H1 (cell line): ENCODE results near the gene WASHC3. TPM values are rescaled to one million over a fixed set of nuclear protein-coding genes. Genes with fewer than 3 reads are reported as not detected.

Experiments
- CTCF ChIA-PET: fragments of 300-600 bp; sonication (Branson Sonifier 250); formaldehyde crosslinking; loops from one replicate; lab custom pipeline; 2021; ENCODE audit not compliant: partially characterized antibody; lab: Charles Lee
- POLR2A ChIA-PET: fragments of 300-600 bp; sonication (Branson Sonifier 250); formaldehyde crosslinking; loops from one replicate; lab custom pipeline; 2021; ENCODE audit warnings: inconsistent platforms; ENCODE audit not compliant: partially characterized antibody; lab: Charles Lee
- DNase-seq, 2 experiments: peaks; one replicate each; pipeline versions ENCODE4 v3.0.0 to v3.0.0-alpha.2; 2010 to 2022; ENCODE audit warnings: low spot score in 2 of 2, low read depth in 1 of 2, mixed read lengths in 1 of 2
- FAIRE-seq: peaks from 2 replicates; lab custom pipeline; 2011; peaks lifted over from hg19 to GRCh38; lab: Jason Lieb, UNC
- H2AFZ ChIP-seq: 2 replicates; pipeline ENCODE4 v1.8.1; 2012; ENCODE audit warnings: low read length, inconsistent platforms
- H2AK5ac ChIP-seq: 2 replicates; pipeline ENCODE4 v1.6.1; 2013; ENCODE audit warnings: low read depth, low read length
- H2BK120ac ChIP-seq: replicated peaks from 2 replicates; pipeline ENCODE3; 2013; ENCODE audit warnings: low read depth, low read length, inconsistent platforms
- H2BK12ac ChIP-seq: 2 replicates; pipeline ENCODE4 v1.6.1; 2013; ENCODE audit warnings: low read depth, low read length
- H2BK15ac ChIP-seq: 2 replicates; pipeline ENCODE4 v1.6.1; 2013; ENCODE audit warnings: low read length
- H2BK20ac ChIP-seq: 2 replicates; pipeline ENCODE4 v1.6.1; 2013; ENCODE audit warnings: low read length
- H2BK5ac ChIP-seq: 2 replicates; pipeline ENCODE4 v1.6.1; 2013; ENCODE audit warnings: low read depth, low read length
- H3K14ac ChIP-seq: 2 replicates; pipeline ENCODE4 v1.6.1; 2013; ENCODE audit warnings: inconsistent platforms; ENCODE audit not compliant: insufficient read length
- H3K18ac ChIP-seq: 2 replicates; pipeline ENCODE4 v1.6.1; 2013; ENCODE audit warnings: low read length; ENCODE audit errors: extremely low read depth
- H3K23ac ChIP-seq: 2 replicates; pipeline ENCODE4 v1.6.1; 2013; ENCODE audit warnings: inconsistent platforms; ENCODE audit not compliant: insufficient read length
- H3K23me2 ChIP-seq: 2 replicates; pipeline ENCODE4 v1.6.1; 2013; ENCODE audit warnings: low read depth, low read length
- H3K27ac ChIP-seq: 2 replicates; pipeline ENCODE4 v1.6.1; 2011; ENCODE audit warnings: low read depth, low read length, inconsistent platforms
- H3K27me3 ChIP-seq, 4 experiments: replicated peaks in 1 of 4; 1 replicate in 1 of 4; 2 replicates in 3 of 4; pipeline versions ENCODE4 v1.6.1 to v1.8.1; 2011 to 2013; ENCODE audit warnings: low read length in 3 of 4, mild to moderate bottlenecking in 3 of 4, inconsistent platforms in 2 of 4, mixed read lengths in 2 of 4, moderate library complexity in 1 of 4; ENCODE audit not compliant: control insufficient read depth in 3 of 4, insufficient read depth in 3 of 4; ENCODE audit errors: extremely low read depth in 1 of 4
- H3K36me3 ChIP-seq, 4 experiments: 2 replicates each; pipeline versions ENCODE4 v1.6.1 to v1.8.1; 2011 to 2013; ENCODE audit warnings: mild to moderate bottlenecking in 4 of 4, low read length in 3 of 4, moderate library complexity in 2 of 4, control low read depth in 1 of 4, inconsistent platforms in 1 of 4; ENCODE audit not compliant: insufficient read depth in 4 of 4, control insufficient read depth in 2 of 4
- H3K4ac ChIP-seq: replicated peaks from 2 replicates; pipeline ENCODE3; 2013; ENCODE audit warnings: low read length, low read depth, mixed read lengths, inconsistent platforms; ENCODE audit not compliant: insufficient read length
- H3K4me1 ChIP-seq, 4 experiments: replicated peaks in 1 of 4; 1 replicate in 1 of 4; 2 replicates in 3 of 4; pipeline versions ENCODE4 v1.6.1 to v1.8.1; 2011 to 2013; ENCODE audit warnings: low read length in 3 of 4, inconsistent platforms in 2 of 4, mixed read lengths in 1 of 4; ENCODE audit not compliant: insufficient read depth in 4 of 4, control insufficient read depth in 3 of 4
- H3K4me2 ChIP-seq, 2 experiments: 2 replicates each; pipeline versions ENCODE4 v1.6.1 to v1.8.1; 2011 to 2013; ENCODE audit warnings: low read depth in 2 of 2, low read length in 2 of 2, control low read depth in 1 of 2, inconsistent platforms in 1 of 2, mild to moderate bottlenecking in 1 of 2; ENCODE audit not compliant: insufficient read depth in 1 of 2
- H3K4me3 ChIP-seq, 4 experiments: fragments of 200-600, 300-600 bp in 1 of 4; sonication (generic), shearing (Covaris generic), sonication (Bioruptor Twin) in 1 of 4; 2 replicates each; pipeline versions ENCODE4 v1.5.1 to v1.8.1; 2011 to 2016; ENCODE audit warnings: low read length in 4 of 4, low read depth in 3 of 4, control low read depth in 2 of 4, inconsistent platforms in 2 of 4, mild to moderate bottlenecking in 2 of 4, mixed read lengths in 1 of 4, moderate library complexity in 1 of 4; ENCODE audit not compliant: insufficient read depth in 2 of 4; ENCODE audit errors: extremely low read depth in 1 of 4
- H3K56ac ChIP-seq: replicated peaks from 2 replicates; pipeline ENCODE3; 2013; ENCODE audit warnings: low read depth, mild to moderate bottlenecking, mixed read lengths, low read length, inconsistent platforms; ENCODE audit not compliant: insufficient read length
- H3K79me1 ChIP-seq: 2 replicates; pipeline ENCODE4 v1.6.1; 2013; ENCODE audit warnings: low read depth, low read length, control low read depth
- H3K79me2 ChIP-seq, 2 experiments: 2 replicates each; pipeline versions ENCODE4 v1.6.1 to v1.8.1; 2012 to 2013; ENCODE audit warnings: low read length in 2 of 2, mild to moderate bottlenecking in 2 of 2, inconsistent platforms in 1 of 2; ENCODE audit not compliant: insufficient read depth in 2 of 2, control insufficient read depth in 1 of 2
- H3K9ac ChIP-seq, 4 experiments: replicated peaks in 1 of 4; 1 replicate in 1 of 4; 2 replicates in 3 of 4; pipeline versions ENCODE4 v1.6.1 to v1.8.1; 2011 to 2013; ENCODE audit warnings: low read depth in 3 of 4, low read length in 3 of 4, control low read depth in 2 of 4, mild to moderate bottlenecking in 2 of 4, moderate library complexity in 2 of 4, inconsistent platforms in 1 of 4; ENCODE audit errors: extremely low read depth in 1 of 4
- H3K9me3 ChIP-seq, 2 experiments: 2 replicates each; pipeline versions ENCODE4 v1.6.1 to v1.8.1; 2012 to 2013; ENCODE audit warnings: mild to moderate bottlenecking in 2 of 2, moderate library complexity in 2 of 2, control low read depth in 1 of 2, inconsistent platforms in 1 of 2, low read depth in 1 of 2, low read length in 1 of 2, mixed read lengths in 1 of 2; ENCODE audit not compliant: insufficient read depth in 2 of 2
- H4K20me1 ChIP-seq, 2 experiments: replicated peaks in 1 of 2; 2 replicates each; pipeline versions ENCODE3 to v1.8.1; 2011 to 2013; ENCODE audit warnings: inconsistent platforms in 2 of 2, low read length in 2 of 2, mild to moderate bottlenecking in 1 of 2; ENCODE audit not compliant: insufficient read depth in 2 of 2, control insufficient read depth in 1 of 2
- H4K5ac ChIP-seq: 2 replicates; pipeline ENCODE4 v1.6.1; 2013; ENCODE audit warnings: low read length, low read depth, mixed read lengths, inconsistent platforms; ENCODE audit not compliant: insufficient read length
- H4K8ac ChIP-seq: 2 replicates; pipeline ENCODE4 v1.8.0; 2013; ENCODE audit warnings: mild to moderate bottlenecking, moderate library complexity, low read length, inconsistent platforms; ENCODE audit not compliant: insufficient read depth; ENCODE audit errors: extremely low read depth
- H4K91ac ChIP-seq: replicated peaks from 2 replicates; pipeline ENCODE3; 2013; ENCODE audit warnings: low read length, mixed read lengths, inconsistent platforms; ENCODE audit not compliant: insufficient read length
- BACH1 ChIP-seq: IDR thresholded peaks from 2 replicates; pipeline ENCODE4 v1.6.1; 2012; ENCODE audit warnings: low read length, improper control_type of control experiment
- CBX5 ChIP-seq: fragments of 300-800, 300-1000 bp; sonication (generic); IDR thresholded peaks from 2 replicates; pipeline ENCODE4 v1.7.1; 2016; ENCODE audit warnings: antibody characterized with exemption, low read length, low read depth
- CBX8 ChIP-seq: fragments of 300-800, 300-1000 bp; sonication (generic); IDR thresholded peaks from 2 replicates; pipeline ENCODE4 v1.7.1; 2016; ENCODE audit warnings: low read depth, low read length, borderline replicate concordance
- KDM5A ChIP-seq: fragments of 200-600 bp; IDR thresholded peaks from 2 replicates; pipeline ENCODE4 v1.7.1; 2012; ENCODE audit warnings: mild to moderate bottlenecking, low read length, inconsistent platforms, mixed read lengths
- PHF8 ChIP-seq: fragments of 200-600 bp; sonication (generic); conservative IDR thresholded peaks from 2 replicates; pipeline ENCODE4 v1.7.1; 2012; ENCODE audit warnings: low read depth, mild to moderate bottlenecking, inconsistent platforms, low read length, moderate library complexity
- POLR2A ChIP-seq, 2 experiments: IDR thresholded peaks; 1 replicate in 1 of 2; 2 replicates in 1 of 2; pipeline ENCODE4 v1.6.1; 2011; ENCODE audit warnings: low read depth in 2 of 2, low read length in 2 of 2, mild to moderate bottlenecking in 2 of 2; ENCODE audit errors: control extremely low read depth in 1 of 2
- SIRT6 ChIP-seq: IDR thresholded peaks from one replicate; pipeline ENCODE4 v1.7.1; 2012; ENCODE audit warnings: low read length, inconsistent platforms
- SP2 ChIP-seq: IDR thresholded peaks from 2 replicates; pipeline ENCODE4 v1.6.1; 2012; ENCODE audit warnings: mild to moderate bottlenecking, low read length, inconsistent platforms
- WGBS, 2 experiments: shearing (Covaris generic) in 1 of 2; methylation state at CpG; one replicate each; pipeline versions ENCODE4 v1.1.6 to v1.1.7; 2013 to 2015; ENCODE audit warnings: low lambda C conversion rate in 2 of 2, mixed read lengths in 2 of 2, inconsistent platforms in 1 of 2, low coverage in 1 of 2, missing lambda C conversion rate in 1 of 2; ENCODE audit not compliant: insufficient replicate concordance in 2 of 2, insufficient coverage in 1 of 2, insufficient read length in 1 of 2; ENCODE audit errors: extremely low coverage in 1 of 2, missing lambda C conversion rate in 1 of 2; 5-methylcytosine and 5-hydroxymethylcytosine counted together
- polyA plus RNA-seq, 7 experiments: library from polyadenylated mRNA; depleted of rRNA in 3 of 7; stranded (reverse) in 5 of 7; unstranded in 2 of 7; fragments of >200 nt in 5 of 7; fragments of 200-250 nt in 2 of 7; gene quantifications; 1 replicate in 5 of 7; 2 replicates in 1 of 7; 4 replicates in 1 of 7; pipeline versions ENCODE4 v1.2.1 to v1.2.3, GENCODE V29; 2011 to 2013; ENCODE audit warnings: missing spikeins in 2 of 7, mixed read lengths in 2 of 7
- total RNA-seq: library from RNA; stranded (reverse); fragmentation: NEBNext Ultra II Directional; extraction: Animal tissue kit (Norgen Biotek cat#: 25700); gene quantifications from 2 replicates; pipeline ENCODE4 v1.2.1, GENCODE V29; 2021

Gene WASHC3
- total and polyA plus RNA-seq, 2 of the 8 experiments (the other 6 are each of a cell fraction or from before 2014, with no cell fraction given): 7.4 to 8.3 TPM

DNA sequence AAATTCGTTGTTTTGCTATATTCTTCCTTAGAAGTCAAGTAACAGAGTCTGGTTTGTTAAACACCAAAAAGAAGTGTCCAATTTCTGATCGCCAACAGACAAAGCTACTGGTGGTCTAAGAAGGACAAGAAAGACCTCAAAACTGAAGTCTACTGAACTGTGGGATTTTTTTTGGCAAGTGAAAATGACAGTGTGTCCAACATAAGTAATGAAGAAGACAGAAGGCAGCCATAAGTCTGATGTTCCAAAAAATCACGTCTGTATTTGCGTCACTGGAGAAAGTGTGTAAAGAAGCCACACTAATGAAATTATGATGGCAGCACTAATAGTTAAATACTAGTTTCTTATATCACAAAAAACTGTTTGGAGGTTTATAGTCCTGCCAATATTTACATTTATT is 32.6 kb downstream of the WASHC3 start:
- no peak overlapping the region for H2AFZ ChIP-seq
- no peaks in the 10 kb centered on the region for H4K20me1 ChIP-seq
- no peak overlapping the region for H3K4ac ChIP-seq
- CTCF ChIA-PET: interaction anchor here (0.6 to 1.0 kb wide), 3 partner anchors 8 to 706 kb away, joined by 3 to 4 read pairs (median 3); no protein-coding TSS in a partner anchor
- H3K23me2 ChIP-seq: no peaks in the 10 kb centered on the region
- H3K4me2 ChIP-seq: no peak overlapping the region
- no peak overlapping the region for H2AK5ac ChIP-seq
- no peaks in the 10 kb centered on the region for H3K79me1 ChIP-seq
- no peak for FAIRE-seq
- H3K4me1 ChIP-seq: no peaks in the 10 kb centered on the region
- DNase-seq: no peak
- H3K14ac ChIP-seq: no peak overlapping the region
- H2BK5ac ChIP-seq: no peak overlapping the region
- WGBS, 2 experiments: 88% methylated on average over 4 of the region's 4 CpGs; no CpG with 5 or more reads in 1 of the 2 experiments
- H4K91ac ChIP-seq: no peak overlapping the region
- H3K4me3 ChIP-seq: no peak overlapping the region
- H4K8ac ChIP-seq: no peak overlapping the region
- no peak for TF ChIP-seq SIRT6
- TF ChIP-seq SP2: no peak
- no peak for TF ChIP-seq PHF8
- no peak for TF ChIP-seq BACH1
- no peak for TF ChIP-seq POLR2A (IDR thresholded peaks at IDR 0.05; ENCODE audit: control extremely low read depth in 1 of 2, low read depth in 2 of 2, low read length in 2 of 2)
- no peak for TF ChIP-seq CBX5
- TF ChIP-seq KDM5A: no peak
- no peak for TF ChIP-seq CBX8
- TF ChIP-seq, all 59 proteins: peak for 0
- no peak overlapping the region for H4K5ac ChIP-seq
- H3K27me3 ChIP-seq: no peaks in the 10 kb centered on the region
- no peak overlapping the region for H2BK12ac ChIP-seq
- no peak overlapping the region for H2BK15ac ChIP-seq
- POLR2A ChIA-PET: no interaction called here
- no peak overlapping the region for H3K9ac ChIP-seq
- no peak overlapping the region for H3K18ac ChIP-seq
- no peak overlapping the region for H2BK20ac ChIP-seq
- H3K79me2 ChIP-seq: no peaks in the 10 kb centered on the region
- no peak overlapping the region for H2BK120ac ChIP-seq
- no peak overlapping the region for H3K27ac ChIP-seq
- H3K9me3 ChIP-seq: no peaks in the 10 kb centered on the region
- H3K56ac ChIP-seq: no peak overlapping the region
- no peak overlapping the region for H3K23ac ChIP-seq
- no peaks in the 10 kb centered on the region for H3K36me3 ChIP-seq
